ENCODE data around the gene FBN2.

DNA sequence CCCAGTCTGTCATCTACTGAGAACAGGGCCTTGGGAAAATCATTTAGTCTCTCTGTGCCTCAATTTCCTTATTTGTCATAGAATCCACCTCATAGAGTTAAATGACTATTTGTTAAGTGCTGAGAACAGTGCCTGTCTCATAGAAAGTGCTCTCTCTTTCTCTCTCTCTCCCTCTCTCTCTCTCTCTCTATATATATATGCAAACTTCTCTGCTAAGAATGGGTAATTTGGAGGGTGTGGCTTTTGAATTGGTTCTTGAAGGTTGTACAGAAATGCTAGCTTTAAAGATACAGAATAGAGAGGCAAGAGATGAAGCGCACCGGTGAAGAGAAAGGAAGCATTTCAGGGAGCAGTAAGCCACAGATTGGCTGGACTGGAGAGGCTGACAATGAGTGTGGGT is 197.4 kb downstream of the FBN2 start:
- TF ChIP-seq, protein P1, sequence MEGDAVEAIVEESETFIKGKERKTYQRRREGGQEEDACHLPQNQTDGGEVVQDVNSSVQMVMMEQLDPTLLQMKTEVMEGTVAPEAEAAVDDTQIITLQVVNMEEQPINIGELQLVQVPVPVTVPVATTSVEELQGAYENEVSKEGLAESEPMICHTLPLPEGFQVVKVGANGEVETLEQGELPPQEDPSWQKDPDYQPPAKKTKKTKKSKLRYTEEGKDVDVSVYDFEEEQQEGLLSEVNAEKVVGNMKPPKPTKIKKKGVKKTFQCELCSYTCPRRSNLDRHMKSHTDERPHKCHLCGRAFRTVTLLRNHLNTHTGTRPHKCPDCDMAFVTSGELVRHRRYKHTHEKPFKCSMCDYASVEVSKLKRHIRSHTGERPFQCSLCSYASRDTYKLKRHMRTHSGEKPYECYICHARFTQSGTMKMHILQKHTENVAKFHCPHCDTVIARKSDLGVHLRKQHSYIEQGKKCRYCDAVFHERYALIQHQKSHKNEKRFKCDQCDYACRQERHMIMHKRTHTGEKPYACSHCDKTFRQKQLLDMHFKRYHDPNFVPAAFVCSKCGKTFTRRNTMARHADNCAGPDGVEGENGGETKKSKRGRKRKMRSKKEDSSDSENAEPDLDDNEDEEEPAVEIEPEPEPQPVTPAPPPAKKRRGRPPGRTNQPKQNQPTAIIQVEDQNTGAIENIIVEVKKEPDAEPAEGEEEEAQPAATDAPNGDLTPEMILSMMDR (IDR thresholded peaks at IDR 0.05), result no peak
- TF ChIP-seq POLR2A (IDR thresholded peaks at IDR 0.05), result no peak

Data from heart left ventricle (tissue), 13 donors.